Adrenal gland (tissue), 12 donors: ENCODE data around the gene ABCA10. TPM values are rescaled to one million over a fixed set of nuclear protein-coding genes. Genes with fewer than 3 reads are reported as not detected.

Experiments
- DNase-seq, 7 donors: peaks; one replicate each; pipeline ENCODE4 v3.0.0-alpha.2; 2019 to 2020
- H3K27ac ChIP-seq, 5 donors: fragments of 200-600 bp; sonication (generic) in 4 of 5; 1 replicate in 3 of 5; 2 replicates in 2 of 5; pipeline versions ENCODE4 v1.5.1 to v1.8.0; 2016 to 2020; ENCODE audit warnings: mild to moderate bottlenecking in 1 of 5
- H3K27me3 ChIP-seq: fragments of 200-600 bp; 2 replicates; pipeline ENCODE4 v1.8.0; 2021
- H3K36me3 ChIP-seq, 2 donors: fragments of 200-600 bp; replicated peaks in 1 of 2; 1 replicate in 1 of 2; 2 replicates in 1 of 2; pipeline versions ENCODE4 v1.5.1 to v1.8.0; 2018 to 2022
- H3K4me1 ChIP-seq, 2 donors: fragments of 200-600 bp; replicated peaks in 1 of 2; 1 replicate in 1 of 2; 2 replicates in 1 of 2; pipeline versions ENCODE4 v1.5.1 to v1.8.0; 2018 to 2021
- H3K4me3 ChIP-seq, 4 donors: fragments of 200-600 bp; sonication (generic) in 3 of 4; one replicate each; pipeline ENCODE4 v1.5.1; 2016 to 2018
- H3K9me3 ChIP-seq, 3 donors: fragments of 200-600 bp; sonication (generic) in 1 of 3; replicated peaks in 1 of 3; 1 replicate in 2 of 3; 2 replicates in 1 of 3; pipeline versions ENCODE4 v1.5.1 to v1.8.0; 2016 to 2021
- CTCF ChIP-seq, 6 experiments: fragments of 450-650 bp in 4 of 6; fragments of 200-600 bp in 2 of 6; sonication (generic) in 1 of 6; IDR thresholded peaks; 1 replicate in 5 of 6; 2 replicates in 1 of 6; pipeline versions ENCODE4 v1.5.1 to v1.8.0; 2016 to 2021; ENCODE audit warnings: antibody characterized with exemption in 6 of 6, mild to moderate bottlenecking in 2 of 6, moderate library complexity in 1 of 6
- POLR2A ChIP-seq, 2 donors: fragments of 450-650 bp; IDR thresholded peaks; one replicate each; pipeline ENCODE4 v1.6.1; 2017; ENCODE audit warnings: antibody characterized with exemption in 2 of 2, mild to moderate bottlenecking in 2 of 2, moderate library complexity in 1 of 2
- WGBS, 4 donors: extraction: QIAGEN DNeasy Blood & Tissue Kit in 2 of 4; methylation state at CpG; one replicate each; pipeline versions ENCODE4 v1.1.5 to v1.1.7; 2013 to 2017; 5-methylcytosine and 5-hydroxymethylcytosine counted together
- intact Hi-C, 2 donors: fragments of 100-400 bp; cut with DNase I; formaldehyde crosslinking; loops; one replicate each; pipeline versions ENCODE4 v1.14.1 to v1.15.0; 2022 to 2023
- polyA plus RNA-seq, 3 donors: library from polyadenylated mRNA; stranded (reverse); fragments of 200-250 nt in 2 of 3; fragments of 350-450 nt in 1 of 3; fragmentation: Illumina TruSeq in 1 of 3; extraction: RNeasy Lipid Tissue Mini Kit (QIAGEN cat#74804) in 1 of 3; gene quantifications; one replicate each; pipeline ENCODE4 v1.2.3, GENCODE V29; 2013 to 2014
- total RNA-seq, 9 donors: library from RNA; depleted of rRNA in 4 of 9; stranded (reverse); fragments of >200 nt in 4 of 9; fragments of 120-200 nt in 1 of 9; fragmentation: NEBNext Ultra II Directional in 1 of 9; extraction: Animal tissue kit (Norgen Biotek cat#: 25700) in 1 of 9; gene quantifications; one replicate each; pipeline versions ENCODE4 v1.1.0 to v1.2.4, GENCODE V29; 2013 to 2023
- donor health status: healthy with polysubstance abuse.
- donor health status: Bipolar disorder and iron deficiency.
- donor health status: DM: yes; HTN: yes; CAD: no.
- donor health status: DM: no; HTN: no; CAD: no.
- donor health status: DM: no; HTN: no; CAD: no.
- donor health status: DM: yes; HTN: yes; CAD: no.

ABCA10 gene
- total and polyA plus RNA-seq, 12 donors, result 0.24 to 28.2 (median 3.5) TPM

DNA sequence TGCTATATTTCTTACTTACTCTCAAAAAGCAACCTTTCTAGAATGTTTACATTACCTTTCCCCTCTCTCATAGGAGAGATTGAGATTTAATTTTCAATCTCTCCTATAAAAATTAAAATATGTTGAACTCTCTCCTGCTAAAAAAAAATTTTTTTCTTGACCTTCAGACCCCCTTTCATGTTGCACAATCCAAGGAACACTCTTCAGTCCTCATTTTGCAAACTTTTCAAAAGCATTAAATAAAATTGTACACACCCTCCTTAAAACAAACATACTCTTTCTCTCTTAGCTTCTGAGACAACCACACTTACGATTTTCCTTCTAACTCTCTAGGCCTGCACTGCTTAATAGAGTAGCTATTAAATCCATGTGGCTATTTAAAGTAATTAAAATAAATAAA lies 78.3 kb downstream of the ABCA10 start:
- Histone ChIP-seq H3K27me3 (no peaks in the 10 kb centered on the region), H3K4me1 (no peaks in the 10 kb centered on the region), H3K9me3 (peaks cover 0 to 7% (median 0%) of the 10 kb centered on the region in 3 donors), H3K36me3 (no peaks in the 10 kb centered on the region), H3K4me3 (no peak overlapping the region), H3K27ac (no peak overlapping the region)
- WGBS, 4 donors, result 52 to 69% (median 61%) methylated on average over 1 of the region's 1 CpG
- TF ChIP-seq POLR2A (IDR thresholded peaks at IDR 0.05) (no peak), CTCF (IDR thresholded peaks at IDR 0.05) (no peak)
- no peak for DNase-seq
- intact Hi-C loops, result no loop called here

- H3K4me3 ChIP-seq, result no peak overlapping the region
- intact Hi-C loops, result no loop called here
- peaks cover 0 to 10% of the 10 kb centered on the region in 2 donors for H3K4me1 ChIP-seq
- H3K27me3 ChIP-seq, result no peaks in the 10 kb centered on the region
- H3K9me3 ChIP-seq, result peaks cover 0 to 7% (median 0%) of the 10 kb centered on the region in 3 donors
- H3K36me3 ChIP-seq, result no peaks in the 10 kb centered on the region
- WGBS, 4 donors, result 88 to 95% (median 90%) methylated on average over 2 of the region's 2 CpGs
- no peak for DNase-seq
- TF ChIP-seq CTCF (IDR thresholded peaks at IDR 0.05) (no peak), POLR2A (IDR thresholded peaks at IDR 0.05) (no peak)
- H3K27ac ChIP-seq, result no peak overlapping the region
Observed at GRCh38 chr17:69147460-69147859, 81.2 kb downstream of the ABCA10 start.

DNA sequence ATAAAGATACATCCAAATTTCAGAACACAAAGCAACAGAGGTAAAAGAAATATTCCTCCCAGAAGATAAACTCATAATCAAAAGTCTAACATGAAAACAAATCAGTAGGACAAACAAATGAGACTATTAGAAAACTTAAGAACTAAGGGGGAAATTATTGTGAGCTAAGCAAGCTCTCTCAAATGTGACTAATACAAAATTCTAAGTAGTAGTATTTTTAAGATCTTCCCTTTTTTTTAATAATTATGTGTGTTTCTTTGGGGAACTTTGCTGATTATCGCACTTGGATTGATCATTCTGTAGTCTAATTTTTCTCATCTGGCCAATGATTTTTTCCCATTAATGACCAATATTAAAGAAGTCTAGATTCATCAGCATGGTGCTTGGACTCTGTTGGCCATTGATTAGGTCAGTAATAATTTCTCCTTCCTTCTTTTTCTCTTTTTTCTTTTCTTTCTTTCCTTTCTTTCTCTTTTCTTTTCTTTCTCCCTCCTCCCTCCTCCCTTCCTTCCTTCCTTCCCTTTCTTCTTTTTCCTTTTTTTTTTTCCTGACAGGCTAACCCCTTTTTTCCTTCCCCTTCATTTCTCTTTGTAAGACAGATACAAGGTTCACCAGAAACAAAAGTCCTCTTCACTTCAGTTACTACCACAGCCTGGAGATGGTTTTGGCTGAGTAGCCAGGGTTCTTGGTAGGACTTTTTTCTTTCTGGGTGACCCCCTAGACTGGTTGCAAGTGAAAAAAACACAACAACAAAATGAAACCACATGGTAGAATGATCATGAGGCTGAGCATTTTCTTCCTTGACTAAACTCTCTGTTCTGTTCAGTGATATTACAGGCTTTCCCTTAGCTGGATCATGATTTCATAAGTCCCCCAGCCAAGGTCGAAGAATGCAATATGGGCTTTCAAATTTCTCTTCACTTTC lies 84.0 kb downstream of the ABCA10 start:
- peaks cover 0 to 7% (median 0%) of the 10 kb centered on the region in 3 donors for H3K9me3 ChIP-seq
- DNase-seq, result peak in 1 of 7 donors; percentile 18
- intact Hi-C loops, result no loop called here
- H3K27me3 ChIP-seq, result no peaks in the 10 kb centered on the region
- no peaks in the 10 kb centered on the region for H3K36me3 ChIP-seq
- H3K27ac ChIP-seq, result no peak overlapping the region
- TF ChIP-seq CTCF (IDR thresholded peaks at IDR 0.05) (no peak), POLR2A (IDR thresholded peaks at IDR 0.05) (no peak)
- peaks cover 0 to 14% of the 10 kb centered on the region in 2 donors for H3K4me1 ChIP-seq
- 77 to 92% (median 86%) methylated on average over 2 of the region's 2 CpGs for WGBS, 4 donors
- H3K4me3 ChIP-seq, result no peak overlapping the region

GRCh38 chr17:69143683-69144231 lies 84.9 kb downstream of the ABCA10 start:
- H3K4me3 ChIP-seq, result no peak overlapping the region
- DNase-seq, result no peak
- H3K4me1 ChIP-seq, result peaks cover 0 to 14% of the 10 kb centered on the region in 2 donors
- TF ChIP-seq CTCF (IDR thresholded peaks at IDR 0.05) (no peak), POLR2A (IDR thresholded peaks at IDR 0.05) (no peak)
- 89 to 94% (median 91%) methylated on average over 3 of the region's 3 CpGs for WGBS, 4 donors
- no peaks in the 10 kb centered on the region for H3K36me3 ChIP-seq
- intact Hi-C loops, result no loop called here
- no peak overlapping the region for H3K27ac ChIP-seq
- H3K9me3 ChIP-seq, result peaks cover 0 to 6% (median 0%) of the 10 kb centered on the region in 3 donors
- no peaks in the 10 kb centered on the region for H3K27me3 ChIP-seq
